Measurements from ENCODE around the gene FGF12.

FGF12 gene

GRCh38 chr3:192331749-192332385 is 395.5 kb downstream of the FGF12 start:
- no peak overlapping the region for H3K4me3 ChIP-seq (ENCODE audit: low read length)
- H3K9me3 ChIP-seq (ENCODE audit: control insufficient read depth, low read length), result no peaks in the 10 kb centered on the region
- H3K4me1 ChIP-seq (ENCODE audit: control insufficient read depth, insufficient read depth, low read length), result no peaks in the 10 kb centered on the region
- DNase-seq (ENCODE audit: low read depth), result no peak
- H3K27me3 ChIP-seq (replicated peaks; ENCODE audit: control insufficient read depth, insufficient read depth, low read length), result no peaks in the 10 kb centered on the region
- no peaks in the 10 kb centered on the region for H3K36me3 ChIP-seq (ENCODE audit: control insufficient read depth, insufficient read depth, low read length, severe bottlenecking)
- H3K9ac ChIP-seq (ENCODE audit: low read length), result no peak overlapping the region

- no peak overlapping the region for H3K4me3 ChIP-seq (ENCODE audit: low read length)
Observed at GRCh38 chr3:192326656-192327055, 400.7 kb downstream of the FGF12 start.

GRCh38 chr3:192317564-192317963 is 409.8 kb downstream of the FGF12 start:
- Histone ChIP-seq H3K36me3 (ENCODE audit: control insufficient read depth, insufficient read depth, low read length, severe bottlenecking) (no peaks in the 10 kb centered on the region), H3K27me3 (replicated peaks; ENCODE audit: control insufficient read depth, insufficient read depth, low read length) (no peaks in the 10 kb centered on the region), H3K9ac (ENCODE audit: low read length) (no peak overlapping the region), H3K4me3 (ENCODE audit: low read length) (no peak overlapping the region), H3K9me3 (ENCODE audit: control insufficient read depth, low read length) (no peaks in the 10 kb centered on the region), H3K4me1 (ENCODE audit: control insufficient read depth, insufficient read depth, low read length) (no peaks in the 10 kb centered on the region)
- no peak for DNase-seq (ENCODE audit: low read depth)

More at GRCh38 chr3:192326656-192327055, 400.7 kb downstream of the FGF12 start:
- Histone ChIP-seq H3K9me3 (ENCODE audit: control insufficient read depth, low read length) (no peaks in the 10 kb centered on the region), H3K9ac (ENCODE audit: low read length) (no peak overlapping the region), H3K4me1 (ENCODE audit: control insufficient read depth, insufficient read depth, low read length) (no peaks in the 10 kb centered on the region), H3K36me3 (ENCODE audit: control insufficient read depth, insufficient read depth, low read length, severe bottlenecking) (no peaks in the 10 kb centered on the region), H3K27me3 (replicated peaks; ENCODE audit: control insufficient read depth, insufficient read depth, low read length) (no peaks in the 10 kb centered on the region)
- DNase-seq (ENCODE audit: low read depth), result no peak

- no peak for DNase-seq (ENCODE audit: low read depth)
- Histone ChIP-seq H3K9me3 (ENCODE audit: control insufficient read depth, low read length) (no peaks in the 10 kb centered on the region), H3K4me1 (ENCODE audit: control insufficient read depth, insufficient read depth, low read length) (no peaks in the 10 kb centered on the region), H3K4me3 (ENCODE audit: low read length) (no peak overlapping the region), H3K36me3 (ENCODE audit: control insufficient read depth, insufficient read depth, low read length, severe bottlenecking) (no peaks in the 10 kb centered on the region), H3K9ac (ENCODE audit: low read length) (no peak overlapping the region), H3K27me3 (replicated peaks; ENCODE audit: control insufficient read depth, insufficient read depth, low read length) (no peaks in the 10 kb centered on the region)
Observed at GRCh38 chr3:192313605-192314004, 413.7 kb downstream of the FGF12 start.

GRCh38 chr3:192307631-192308030 is 419.7 kb downstream of the FGF12 start:
- DNase-seq (ENCODE audit: low read depth), result no peak
- Histone ChIP-seq H3K27me3 (replicated peaks; ENCODE audit: control insufficient read depth, insufficient read depth, low read length) (no peaks in the 10 kb centered on the region), H3K4me1 (ENCODE audit: control insufficient read depth, insufficient read depth, low read length) (no peaks in the 10 kb centered on the region), H3K9ac (ENCODE audit: low read length) (no peak overlapping the region), H3K36me3 (ENCODE audit: control insufficient read depth, insufficient read depth, low read length, severe bottlenecking) (no peaks in the 10 kb centered on the region), H3K9me3 (ENCODE audit: control insufficient read depth, low read length) (no peaks in the 10 kb centered on the region), H3K4me3 (ENCODE audit: low read length) (no peak overlapping the region)

- Histone ChIP-seq H3K36me3 (ENCODE audit: control insufficient read depth, insufficient read depth, low read length, severe bottlenecking) (no peaks in the 10 kb centered on the region), H3K9me3 (ENCODE audit: control insufficient read depth, low read length) (no peaks in the 10 kb centered on the region), H3K4me3 (ENCODE audit: low read length) (no peak overlapping the region), H3K27me3 (replicated peaks; ENCODE audit: control insufficient read depth, insufficient read depth, low read length) (no peaks in the 10 kb centered on the region), H3K9ac (ENCODE audit: low read length) (no peak overlapping the region), H3K4me1 (ENCODE audit: control insufficient read depth, insufficient read depth, low read length) (no peaks in the 10 kb centered on the region)
- no peak for DNase-seq (ENCODE audit: low read depth)
Observed at GRCh38 chr3:192303235-192303634, 424.1 kb downstream of the FGF12 start.

GRCh38 chr3:192302721-192303120 is 424.6 kb downstream of the FGF12 start:
- Histone ChIP-seq H3K4me1 (ENCODE audit: control insufficient read depth, insufficient read depth, low read length) (no peaks in the 10 kb centered on the region), H3K27me3 (replicated peaks; ENCODE audit: control insufficient read depth, insufficient read depth, low read length) (no peaks in the 10 kb centered on the region), H3K9ac (ENCODE audit: low read length) (no peak overlapping the region), H3K9me3 (ENCODE audit: control insufficient read depth, low read length) (no peaks in the 10 kb centered on the region), H3K4me3 (ENCODE audit: low read length) (no peak overlapping the region), H3K36me3 (ENCODE audit: control insufficient read depth, insufficient read depth, low read length, severe bottlenecking) (no peaks in the 10 kb centered on the region)
- no peak for DNase-seq (ENCODE audit: low read depth)

- no peaks in the 10 kb centered on the region for H3K36me3 ChIP-seq (ENCODE audit: control insufficient read depth, insufficient read depth, low read length, severe bottlenecking)
- DNase-seq (ENCODE audit: low read depth), result no peak
- H3K4me1 ChIP-seq (ENCODE audit: control insufficient read depth, insufficient read depth, low read length), result no peaks in the 10 kb centered on the region
- H3K27me3 ChIP-seq (replicated peaks; ENCODE audit: control insufficient read depth, insufficient read depth, low read length), result no peaks in the 10 kb centered on the region
- no peak overlapping the region for H3K4me3 ChIP-seq (ENCODE audit: low read length)
- no peaks in the 10 kb centered on the region for H3K9me3 ChIP-seq (ENCODE audit: control insufficient read depth, low read length)
- no peak overlapping the region for H3K9ac ChIP-seq (ENCODE audit: low read length)
Observed at GRCh38 chr3:192299921-192300320, 427.4 kb downstream of the FGF12 start.

- Histone ChIP-seq H3K36me3 (ENCODE audit: control insufficient read depth, insufficient read depth, low read length, severe bottlenecking) (no peaks in the 10 kb centered on the region), H3K4me3 (ENCODE audit: low read length) (no peak overlapping the region), H3K9me3 (ENCODE audit: control insufficient read depth, low read length) (no peaks in the 10 kb centered on the region), H3K4me1 (ENCODE audit: control insufficient read depth, insufficient read depth, low read length) (no peaks in the 10 kb centered on the region), H3K27me3 (replicated peaks; ENCODE audit: control insufficient read depth, insufficient read depth, low read length) (no peaks in the 10 kb centered on the region), H3K9ac (ENCODE audit: low read length) (no peak overlapping the region)
- no peak for DNase-seq (ENCODE audit: low read depth)
Observed at GRCh38 chr3:192296845-192297244, 430.5 kb downstream of the FGF12 start.

GRCh38 chr3:192284443-192285072 is 442.8 kb downstream of the FGF12 start:
- no peak for DNase-seq (ENCODE audit: low read depth)
- no peaks in the 10 kb centered on the region for H3K36me3 ChIP-seq (ENCODE audit: control insufficient read depth, insufficient read depth, low read length, severe bottlenecking)
- H3K27me3 ChIP-seq (replicated peaks; ENCODE audit: control insufficient read depth, insufficient read depth, low read length), result no peaks in the 10 kb centered on the region
- no peaks in the 10 kb centered on the region for H3K4me1 ChIP-seq (ENCODE audit: control insufficient read depth, insufficient read depth, low read length)
- no peaks in the 10 kb centered on the region for H3K9me3 ChIP-seq (ENCODE audit: control insufficient read depth, low read length)
- no peak overlapping the region for H3K4me3 ChIP-seq (ENCODE audit: low read length)
- no peak overlapping the region for H3K9ac ChIP-seq (ENCODE audit: low read length)

- Histone ChIP-seq H3K9me3 (ENCODE audit: control insufficient read depth, low read length) (no peaks in the 10 kb centered on the region), H3K4me1 (ENCODE audit: control insufficient read depth, insufficient read depth, low read length) (no peaks in the 10 kb centered on the region), H3K27me3 (replicated peaks; ENCODE audit: control insufficient read depth, insufficient read depth, low read length) (no peaks in the 10 kb centered on the region), H3K4me3 (ENCODE audit: low read length) (no peak overlapping the region), H3K36me3 (ENCODE audit: control insufficient read depth, insufficient read depth, low read length, severe bottlenecking) (no peaks in the 10 kb centered on the region), H3K9ac (ENCODE audit: low read length) (no peak overlapping the region)
- no peak for DNase-seq (ENCODE audit: low read depth)
Observed at GRCh38 chr3:192281207-192281880, 446.0 kb downstream of the FGF12 start.
